Endodermal cell (in vitro differentiated cells): Measurements from ENCODE around the gene TTC34. TPM values are rescaled to one million over a fixed set of nuclear protein-coding genes. Genes with fewer than 3 reads are reported as not detected.

Experiments used
- DNase-seq: peaks from one replicate; pipeline ENCODE4 v3.0.0-alpha.2; 2017
- H3K27ac ChIP-seq: 2 replicates; pipeline ENCODE4 v1.5.1; 2013; ENCODE audit warnings: mild to moderate bottlenecking, low read depth, low read length, moderate library complexity
- H3K27me3 ChIP-seq: 2 replicates; pipeline ENCODE4 v1.6.1; 2013; ENCODE audit warnings: mild to moderate bottlenecking, low read length, moderate library complexity; ENCODE audit not compliant: insufficient read depth, control insufficient read depth, poor library complexity, severe bottlenecking
- H3K36me3 ChIP-seq: 2 replicates; pipeline ENCODE4 v1.7.0; 2013; ENCODE audit warnings: mild to moderate bottlenecking, low read length, moderate library complexity; ENCODE audit not compliant: control insufficient read depth, insufficient read depth
- H3K4me1 ChIP-seq: one replicate; pipeline ENCODE4 v1.7.0; 2013; ENCODE audit warnings: low read length; ENCODE audit not compliant: control insufficient read depth, insufficient read depth
- H3K4me3 ChIP-seq: 2 replicates; pipeline ENCODE4 v1.5.1; 2013; ENCODE audit warnings: mild to moderate bottlenecking, low read length, moderate library complexity
- H3K9ac ChIP-seq: 2 replicates; pipeline ENCODE4 v1.6.1; 2013; ENCODE audit warnings: mild to moderate bottlenecking, low read length, moderate library complexity; ENCODE audit not compliant: poor library complexity, severe bottlenecking; ENCODE audit errors: extremely low read depth
- H3K9me3 ChIP-seq: 2 replicates; pipeline ENCODE4 v1.6.1; 2013; ENCODE audit warnings: mild to moderate bottlenecking, low read length, moderate library complexity; ENCODE audit not compliant: control insufficient read depth
- H3K27ac Mint-ChIP-seq: 2 replicates; pipeline ENCODE4 v1.8.0; 2020; ENCODE audit warnings: mixed read lengths
- H3K27me3 Mint-ChIP-seq: 2 replicates; pipeline ENCODE4 v1.8.0; 2021; ENCODE audit warnings: mild to moderate bottlenecking, mixed read lengths; ENCODE audit not compliant: insufficient read depth
- H3K36me3 Mint-ChIP-seq: 2 replicates; pipeline ENCODE4 v1.8.0; 2020; ENCODE audit warnings: low read depth, mixed read lengths
- H3K4me1 Mint-ChIP-seq: 2 replicates; pipeline ENCODE4 v1.8.0; 2020; ENCODE audit warnings: mixed read lengths
- H3K4me3 Mint-ChIP-seq: 2 replicates; pipeline ENCODE4 v1.8.0; 2020; ENCODE audit warnings: mild to moderate bottlenecking, moderate library complexity, mixed read lengths
- H3K9me3 Mint-ChIP-seq: 2 replicates; pipeline ENCODE4 v1.8.0; 2020; ENCODE audit warnings: mild to moderate bottlenecking, mixed read lengths
- WGBS, 2 experiments: methylation state at CpG; one replicate each; pipeline versions ENCODE4 v1.1.5 to v1.1.7; 2013; ENCODE audit warnings: missing lambda C conversion rate in 2 of 2, mixed read lengths in 1 of 2; ENCODE audit not compliant: insufficient coverage in 1 of 2, insufficient read length in 1 of 2; 5-methylcytosine and 5-hydroxymethylcytosine counted together
- total RNA-seq, 2 donors: library from RNA; stranded (reverse); fragmentation: NEBNext Ultra II Directional in 1 of 2; extraction: Animal tissue kit (Norgen Biotek cat#: 25700) in 1 of 2; gene quantifications; 2 replicates in 1 of 2; 3 replicates in 1 of 2; pipeline ENCODE4 v1.2.1, GENCODE V29; 2021
- TF ChIP-seq, protein P1 (sequence below): fragments of 200-600 bp; sonication (generic); conservative IDR thresholded peaks from 2 replicates; pipeline ENCODE4 v1.5.0; 2021; ENCODE audit warnings: antibody characterized with exemption, mild to moderate bottlenecking

The TTC34 gene
- total RNA-seq, 2 donors from 2014 or later, result 2.4 to 3.1 TPM

DNA sequence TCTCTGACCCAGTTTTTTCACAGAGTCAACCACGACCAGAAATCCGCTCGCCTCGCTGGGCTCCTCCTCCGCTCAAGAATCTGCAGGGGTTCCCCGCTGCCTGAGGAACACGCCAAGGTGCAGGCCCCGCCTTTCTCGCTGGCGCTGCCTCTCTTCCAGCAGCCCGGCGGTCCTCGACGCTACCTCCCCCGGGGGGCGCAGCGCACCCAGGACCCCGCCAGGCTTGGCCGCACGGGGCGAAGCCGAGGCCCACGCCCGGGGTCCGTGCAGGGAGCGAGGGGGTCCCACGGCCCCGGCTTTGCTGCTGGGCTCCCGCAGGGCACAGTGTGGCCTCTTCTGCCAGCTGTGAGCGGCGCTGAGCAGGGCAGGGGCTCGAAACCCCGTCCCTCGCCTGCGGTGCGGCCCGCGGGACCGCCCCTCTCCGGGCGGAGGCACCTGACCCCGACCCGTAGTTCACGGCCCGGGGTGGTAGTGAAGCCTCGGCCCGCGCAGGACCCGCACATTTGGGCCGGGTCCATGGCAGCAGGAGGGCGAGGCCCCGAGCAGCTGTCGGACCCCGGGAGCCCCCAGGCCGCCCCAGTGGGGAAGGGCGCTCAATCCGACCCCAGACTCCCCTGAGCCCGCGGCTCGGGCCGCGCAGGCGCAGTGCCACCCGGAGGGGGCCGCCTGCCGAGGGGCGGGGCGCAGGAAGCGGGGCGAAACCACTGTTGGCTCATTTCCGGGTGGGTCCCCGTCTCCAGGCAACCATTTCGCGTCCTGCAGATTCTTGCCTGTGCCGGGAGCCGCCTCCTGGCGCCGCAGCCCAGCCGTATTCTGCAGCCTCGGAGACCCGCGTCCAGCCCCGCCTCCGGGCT lies 158.7 kb downstream of the TTC34 start:
- H3K36me3 Mint-ChIP-seq, result no peaks in the 10 kb centered on the region
- H3K9ac ChIP-seq, result peak overlapping the region; percentile 47
- H3K4me3 ChIP-seq, result peak overlapping the region; percentile 78
- TF ChIP-seq, protein P1, sequence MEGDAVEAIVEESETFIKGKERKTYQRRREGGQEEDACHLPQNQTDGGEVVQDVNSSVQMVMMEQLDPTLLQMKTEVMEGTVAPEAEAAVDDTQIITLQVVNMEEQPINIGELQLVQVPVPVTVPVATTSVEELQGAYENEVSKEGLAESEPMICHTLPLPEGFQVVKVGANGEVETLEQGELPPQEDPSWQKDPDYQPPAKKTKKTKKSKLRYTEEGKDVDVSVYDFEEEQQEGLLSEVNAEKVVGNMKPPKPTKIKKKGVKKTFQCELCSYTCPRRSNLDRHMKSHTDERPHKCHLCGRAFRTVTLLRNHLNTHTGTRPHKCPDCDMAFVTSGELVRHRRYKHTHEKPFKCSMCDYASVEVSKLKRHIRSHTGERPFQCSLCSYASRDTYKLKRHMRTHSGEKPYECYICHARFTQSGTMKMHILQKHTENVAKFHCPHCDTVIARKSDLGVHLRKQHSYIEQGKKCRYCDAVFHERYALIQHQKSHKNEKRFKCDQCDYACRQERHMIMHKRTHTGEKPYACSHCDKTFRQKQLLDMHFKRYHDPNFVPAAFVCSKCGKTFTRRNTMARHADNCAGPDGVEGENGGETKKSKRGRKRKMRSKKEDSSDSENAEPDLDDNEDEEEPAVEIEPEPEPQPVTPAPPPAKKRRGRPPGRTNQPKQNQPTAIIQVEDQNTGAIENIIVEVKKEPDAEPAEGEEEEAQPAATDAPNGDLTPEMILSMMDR, result peak; percentile 17
- peak overlapping the region; percentile 73 for H3K4me3 Mint-ChIP-seq
- H3K36me3 ChIP-seq, result no peaks in the 10 kb centered on the region
- no peak overlapping the region for H3K27ac Mint-ChIP-seq
- peak; percentile 97 for DNase-seq
- H3K27ac ChIP-seq, result no peak overlapping the region
- H3K4me1 Mint-ChIP-seq, result peaks cover 3% of the 10 kb centered on the region
- peaks cover 14% of the 10 kb centered on the region for H3K9me3 Mint-ChIP-seq
- H3K27me3 ChIP-seq, result no peaks in the 10 kb centered on the region
- 14 to 31% methylated on average over 58 to 84 of the region's 84 CpGs for WGBS, 2 experiments
- peaks cover 30% of the 10 kb centered on the region for H3K27me3 Mint-ChIP-seq
- H3K4me1 ChIP-seq, result no peaks in the 10 kb centered on the region
- H3K9me3 ChIP-seq, result peaks cover 15% of the 10 kb centered on the region

DNA sequence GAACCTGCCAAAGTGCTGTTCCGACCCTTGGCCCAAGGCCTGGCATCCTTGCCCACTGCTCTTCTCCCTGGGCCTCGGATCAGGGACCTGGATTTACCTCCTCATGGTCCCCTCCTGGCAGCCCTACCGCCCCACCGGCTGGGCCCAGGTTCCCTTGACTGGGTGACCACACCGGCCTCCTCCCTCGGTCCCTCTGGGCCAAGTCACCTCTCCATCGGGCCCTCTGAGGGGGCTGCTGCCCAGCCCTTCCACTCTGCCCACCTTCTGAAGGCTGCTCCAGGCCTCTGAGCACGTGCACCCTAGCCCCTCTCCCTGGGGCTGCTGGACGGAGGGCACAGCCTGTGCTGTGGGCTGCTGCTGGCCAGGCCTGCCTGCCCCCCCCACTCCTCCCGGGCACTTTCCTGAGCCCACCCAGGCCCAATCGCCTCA lies 159.3 kb downstream of the TTC34 start:
- peak overlapping the region; percentile 73 for H3K4me3 Mint-ChIP-seq
- no peak overlapping the region for H3K27ac Mint-ChIP-seq
- no peaks in the 10 kb centered on the region for H3K27me3 ChIP-seq
- H3K9ac ChIP-seq, result peak overlapping the region; percentile 47
- peaks cover 3% of the 10 kb centered on the region for H3K4me1 Mint-ChIP-seq
- no peaks in the 10 kb centered on the region for H3K4me1 ChIP-seq
- TF ChIP-seq, protein P1, result no peak
- 45 to 60% methylated on average over 6 to 11 of the region's 11 CpGs for WGBS, 2 experiments
- H3K9me3 ChIP-seq, result peaks cover 18% of the 10 kb centered on the region
- H3K4me3 ChIP-seq, result peak overlapping the region; percentile 78
- H3K36me3 Mint-ChIP-seq, result no peaks in the 10 kb centered on the region
- peaks cover 36% of the 10 kb centered on the region for H3K27me3 Mint-ChIP-seq
- H3K9me3 Mint-ChIP-seq, result peaks cover 16% of the 10 kb centered on the region
- H3K36me3 ChIP-seq, result no peaks in the 10 kb centered on the region
- no peak overlapping the region for H3K27ac ChIP-seq
- peak; percentile 44 for DNase-seq

DNA sequence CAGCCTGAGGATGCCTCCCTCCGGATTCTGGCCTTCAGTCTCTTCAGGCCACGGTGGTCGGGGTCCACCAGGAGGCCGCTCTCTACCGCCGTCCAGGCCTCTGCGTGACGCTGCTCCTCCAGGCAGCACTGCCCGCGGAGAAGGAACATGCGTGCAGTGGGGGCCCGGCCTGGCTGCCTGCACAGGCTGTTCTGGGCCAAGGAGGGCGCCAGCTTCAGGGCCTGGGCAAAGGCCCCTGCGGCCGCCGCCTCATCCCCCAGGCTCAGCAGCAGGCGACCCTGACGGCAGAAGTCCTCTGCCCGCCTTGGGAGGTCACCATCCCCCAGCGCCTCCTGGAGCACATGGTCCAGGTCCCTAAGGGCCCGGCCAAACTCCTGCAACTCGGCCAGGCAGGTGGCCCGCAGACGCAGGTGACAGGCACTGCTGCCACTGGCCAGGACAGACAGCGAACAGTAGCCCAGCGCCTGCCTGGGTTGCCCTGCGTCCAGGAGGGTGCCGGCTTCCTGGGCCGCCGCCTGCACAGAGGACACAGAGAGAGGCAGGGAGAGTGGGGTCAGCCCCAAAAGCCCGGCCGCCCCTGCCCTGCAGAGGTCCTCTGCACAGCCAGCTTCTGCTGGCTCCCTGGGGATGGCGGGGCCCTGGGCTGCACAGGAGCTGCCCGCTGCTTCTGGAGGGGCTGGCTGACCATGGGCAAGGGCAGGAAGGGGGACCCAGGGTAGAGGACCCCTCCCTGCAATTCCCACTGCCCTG lies 159.9 kb downstream of the TTC34 start:
- Mint-ChIP-seq H3K36me3 (no peaks in the 10 kb centered on the region), H3K4me1 (peaks cover 3% of the 10 kb centered on the region), H3K4me3 (peak overlapping the region; percentile 73), H3K9me3 (peaks cover 16% of the 10 kb centered on the region), H3K27ac (no peak overlapping the region), H3K27me3 (peaks cover 42% of the 10 kb centered on the region)
- Histone ChIP-seq H3K4me3 (peak overlapping the region; percentile 78), H3K4me1 (no peaks in the 10 kb centered on the region), H3K9me3 (peaks cover 19% of the 10 kb centered on the region), H3K27ac (no peak overlapping the region), H3K36me3 (no peaks in the 10 kb centered on the region), H3K27me3 (no peaks in the 10 kb centered on the region), H3K9ac (no peak overlapping the region)
- DNase-seq, result peak; percentile 61
- WGBS, 2 experiments, result 92 to 93% methylated on average over 24 to 34 of the region's 34 CpGs
- TF ChIP-seq, protein P1, result peak; percentile 38
